Activated CD4-positive, alpha-beta T cell treated with anti-CD3 and anti-CD28 coated beads, Interleukin-2, Interleukin-4, amounts not matched to agents 100 ng/mL and 50 ng/mL, durations not matched to agents 16 hours and 8 hours (primary cell): ENCODE data around the gene DOP1A.
"Not testable (repeated sequence)": the region's sequence is repeated elsewhere in the genome, so short reads cannot be mapped to it uniquely, and the experiment has no call there.

Experiments
- DNase-seq: peaks from one replicate; pipeline ENCODE4 v3.0.0-alpha.2; 2020; ENCODE audit warnings: low spot score

The DOP1A gene

DNA sequence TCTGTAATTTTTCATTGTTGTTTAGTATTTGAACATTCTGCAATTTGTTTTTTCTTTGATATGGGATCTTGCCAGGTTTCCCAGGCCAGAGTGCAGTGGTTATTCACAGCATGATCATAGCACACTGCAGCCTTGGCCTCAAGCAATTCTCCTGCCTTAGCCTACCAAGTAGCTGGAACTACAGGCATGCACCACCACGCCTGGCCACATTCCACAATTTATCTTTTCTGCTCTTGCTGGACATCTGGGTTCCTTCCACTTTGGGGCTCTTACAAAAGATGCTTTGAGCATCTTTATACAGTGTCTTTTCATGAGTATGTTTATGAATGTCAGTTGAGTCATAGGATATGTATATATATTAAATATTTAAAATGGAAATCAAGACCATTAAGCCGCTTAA is 83.6 kb downstream of the DOP1A start:
- no peak for DNase-seq

- no peak for DNase-seq
Measured at GRCh38 chr6:83152913-83153312, 85.4 kb downstream of the DOP1A start.

GRCh38 chr6:83153883-83154521 is 86.5 kb downstream of the DOP1A start:
- DNase-seq: no peak

- no peak for DNase-seq
Measured at GRCh38 chr6:83155794-83156193, 88.3 kb downstream of the DOP1A start.

DNA sequence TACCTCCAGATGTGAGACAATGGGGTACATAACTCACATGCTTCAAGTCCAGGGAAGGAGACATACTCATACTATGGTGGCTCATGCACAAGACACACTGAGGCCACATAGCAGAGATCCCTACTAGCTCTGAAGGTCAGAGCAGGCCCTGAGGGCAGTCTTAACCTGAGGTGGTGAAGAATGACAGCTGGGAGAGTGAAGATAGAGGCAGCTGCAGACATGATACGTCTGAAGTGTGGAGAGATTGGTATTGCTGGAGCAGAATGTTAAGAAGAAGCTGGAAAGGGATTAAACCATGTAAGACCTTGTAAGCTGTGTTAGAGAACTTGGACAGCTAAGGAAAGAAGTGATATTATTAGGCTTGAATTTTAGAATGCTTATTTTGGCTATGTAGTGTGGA is 92.7 kb downstream of the DOP1A start:
- no peak for DNase-seq

DNA sequence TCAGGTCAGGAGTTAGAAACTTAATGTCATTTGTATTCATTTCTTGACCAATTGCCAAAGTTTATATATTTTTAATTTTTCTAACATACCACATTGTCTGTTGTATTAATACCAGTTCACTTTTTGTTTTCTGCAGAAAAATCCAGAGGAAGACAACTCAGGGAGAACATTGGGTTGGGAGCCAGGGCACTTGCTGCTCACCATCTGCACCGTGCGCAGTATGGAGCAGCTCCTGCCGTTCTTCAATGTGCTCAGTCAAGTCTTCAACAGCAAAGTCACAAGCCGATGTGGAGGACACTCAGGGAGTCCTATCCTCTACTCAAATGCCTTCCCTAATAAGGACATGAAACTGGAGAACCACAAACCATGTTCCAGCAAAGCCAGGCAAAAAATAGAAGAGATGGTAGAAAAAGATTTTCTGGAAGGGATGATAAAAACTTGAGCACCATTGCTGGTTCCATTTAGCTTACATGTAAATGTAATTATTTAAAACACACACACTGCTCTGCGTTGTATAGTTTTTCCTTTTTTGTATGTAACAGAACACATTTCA is 100.3 kb downstream of the DOP1A start:
- no peak for DNase-seq

- no peak for DNase-seq
Measured at GRCh38 chr6:83168556-83168955, 101.1 kb downstream of the DOP1A start.

GRCh38 chr6:83169106-83169505 is 101.6 kb downstream of the DOP1A start:
- no peak for DNase-seq

DNA sequence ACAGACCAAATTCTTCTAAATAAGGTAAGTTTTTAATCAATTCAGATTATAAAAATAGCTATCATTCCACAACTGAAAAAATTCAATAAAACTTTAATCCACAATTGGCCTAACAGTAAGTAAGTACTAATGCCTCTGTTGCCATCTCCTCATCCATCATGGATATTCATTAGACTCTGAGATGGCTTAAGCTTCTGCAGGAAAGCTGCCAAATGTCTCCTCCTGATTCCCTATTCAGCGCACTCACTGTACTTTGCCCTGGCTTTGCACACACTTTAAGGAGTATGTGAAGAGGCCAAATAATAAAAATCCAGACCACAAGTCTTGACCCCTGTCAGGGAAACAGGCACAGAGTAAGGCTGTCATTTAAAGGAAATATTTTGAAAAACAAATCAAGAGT is 102.0 kb downstream of the DOP1A start:
- DNase-seq: no peak

DNA sequence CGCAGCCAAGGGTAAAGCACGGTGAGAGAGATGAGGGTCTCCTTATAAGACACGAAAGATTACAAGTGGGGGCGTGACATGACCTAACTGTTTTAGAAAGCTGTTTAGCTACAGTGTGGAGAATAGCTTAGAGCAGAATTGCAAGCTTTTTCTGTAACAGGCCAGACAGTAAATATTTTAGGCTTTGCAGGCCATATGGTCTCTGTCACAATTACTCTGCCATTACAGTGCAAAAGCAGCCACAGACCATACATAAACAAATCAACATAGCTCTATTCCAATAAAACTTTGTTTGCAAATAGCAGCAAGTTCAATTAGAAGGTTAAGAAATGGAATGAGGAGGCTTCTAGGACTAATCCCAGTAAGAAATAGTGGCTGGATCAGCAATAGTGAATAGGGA is 108.8 kb downstream of the DOP1A start:
- DNase-seq: no peak

DNA sequence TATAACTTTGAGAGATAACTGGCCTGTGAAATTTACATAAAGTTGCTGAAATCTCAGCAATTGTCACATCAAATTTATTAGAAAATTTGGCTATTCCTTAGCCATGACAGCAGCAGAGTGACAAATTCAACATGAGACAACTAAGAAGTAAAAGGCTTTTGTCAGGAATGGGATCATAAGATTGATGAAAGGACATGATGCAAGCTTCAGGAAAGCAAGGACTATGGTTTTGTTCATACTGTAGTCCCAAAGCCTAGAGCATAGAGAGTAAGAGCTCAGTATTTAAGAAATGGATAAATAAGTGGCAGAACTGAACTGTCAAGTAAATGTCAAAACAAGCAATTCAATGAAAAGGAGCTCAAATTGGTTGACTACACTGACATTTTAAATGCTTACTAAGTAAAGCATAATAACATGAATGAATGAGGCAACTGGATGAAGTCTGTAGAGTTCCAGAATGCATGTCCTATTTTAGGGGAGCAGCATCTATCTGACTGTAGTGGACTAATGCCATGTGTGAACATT is 113.0 kb downstream of the DOP1A start:
- no peak for DNase-seq

DNA sequence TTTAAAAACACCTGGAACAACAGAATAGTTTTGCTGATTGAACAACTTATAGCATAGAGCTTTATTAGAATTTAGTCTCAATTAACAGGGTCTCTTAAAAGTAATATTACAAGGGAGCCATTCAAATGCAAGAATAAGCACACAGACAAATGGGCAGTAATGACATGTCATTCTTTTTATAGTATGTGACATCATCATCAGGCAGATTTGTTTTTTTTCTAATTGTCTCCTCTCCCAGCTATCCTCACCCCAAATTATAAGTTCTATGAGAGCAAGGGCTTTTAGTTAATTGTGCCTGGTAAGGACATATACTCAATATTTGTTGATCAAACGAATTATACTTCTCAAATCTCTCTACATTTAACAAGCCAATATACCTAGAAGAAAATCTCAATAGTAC is 114.6 kb downstream of the DOP1A start:
- no peak for DNase-seq

DNA sequence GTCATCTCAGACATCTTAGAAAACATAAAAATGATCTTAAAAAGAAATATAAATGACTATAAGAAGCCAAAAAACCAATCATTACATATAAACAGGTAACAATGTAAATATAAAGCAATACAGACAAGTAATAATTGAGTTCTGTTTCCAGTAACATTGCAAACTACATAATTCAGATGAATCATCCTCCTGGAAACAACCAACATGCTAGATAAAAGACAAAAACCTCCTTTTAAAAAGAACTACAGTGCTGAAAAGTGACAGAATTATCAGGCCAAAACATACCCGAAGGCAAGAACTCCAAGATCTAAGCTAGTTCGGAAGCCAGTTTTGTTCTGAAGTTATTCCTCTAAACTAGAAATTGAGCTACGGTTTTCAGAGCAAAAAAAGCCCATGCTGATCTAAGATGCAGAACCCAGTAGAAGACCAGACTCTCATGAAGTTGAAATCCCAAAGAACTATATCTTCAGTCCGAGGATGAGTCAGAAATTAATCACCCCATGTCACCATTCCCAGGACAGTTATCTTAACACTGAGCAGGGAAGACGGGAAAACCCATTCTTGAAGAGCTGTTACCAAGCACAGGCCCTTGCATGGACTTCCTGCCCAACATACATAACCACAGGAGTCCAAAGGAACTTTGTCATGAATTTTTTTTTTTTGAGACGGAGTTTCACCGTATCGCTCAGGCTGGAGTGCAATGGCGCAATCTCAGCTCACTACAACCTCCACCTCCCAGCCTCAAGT is 115.8 kb downstream of the DOP1A start:
- no peak for DNase-seq

- DNase-seq: no peak
Measured at GRCh38 chr6:83185096-83185495, 117.6 kb downstream of the DOP1A start.

DNA sequence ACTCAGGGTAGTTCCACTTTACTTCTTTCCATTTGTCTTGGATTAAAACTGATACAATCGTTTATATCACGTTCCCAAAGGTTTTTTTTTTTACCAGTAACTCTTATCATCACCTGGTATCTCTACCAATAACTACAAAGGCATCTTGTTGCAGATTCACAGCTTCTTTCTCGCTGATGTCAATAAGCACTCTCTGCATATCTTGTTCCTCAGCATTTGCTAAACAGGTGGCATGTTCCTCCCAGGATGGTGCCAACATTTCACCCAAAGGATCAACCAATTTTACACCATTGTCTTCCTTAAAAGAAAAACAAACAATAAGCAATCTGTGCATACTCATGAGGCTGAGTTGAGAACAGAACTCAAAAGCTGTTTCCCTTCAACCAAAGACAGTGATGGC is 121.0 kb downstream of the DOP1A start:
- no peak for DNase-seq

DNA sequence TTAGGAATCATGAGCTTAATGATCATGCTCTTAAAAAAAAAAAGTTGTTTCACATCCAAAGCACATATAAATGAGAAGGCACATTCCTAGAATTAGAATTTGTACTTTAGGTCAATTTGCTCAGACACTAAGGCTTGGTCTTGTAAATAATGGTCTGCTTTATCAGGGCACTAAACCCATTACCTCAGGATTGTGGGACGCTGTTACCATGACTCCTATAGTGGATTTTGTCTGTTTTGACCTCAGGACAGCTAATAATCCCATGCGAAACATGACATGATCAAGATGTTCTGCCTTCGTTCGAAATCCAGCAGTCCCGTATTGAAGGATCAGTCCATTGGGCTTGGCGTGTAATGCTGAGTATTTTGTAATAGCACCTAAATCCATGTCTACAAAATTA is 123.2 kb downstream of the DOP1A start:
- DNase-seq: no peak

- not testable (repeated sequence) for DNase-seq
Measured at GRCh38 chr6:83191974-83192373, 124.5 kb downstream of the DOP1A start.

GRCh38 chr6:83192456-83192855 is 125.0 kb downstream of the DOP1A start:
- no peak for DNase-seq

DNA sequence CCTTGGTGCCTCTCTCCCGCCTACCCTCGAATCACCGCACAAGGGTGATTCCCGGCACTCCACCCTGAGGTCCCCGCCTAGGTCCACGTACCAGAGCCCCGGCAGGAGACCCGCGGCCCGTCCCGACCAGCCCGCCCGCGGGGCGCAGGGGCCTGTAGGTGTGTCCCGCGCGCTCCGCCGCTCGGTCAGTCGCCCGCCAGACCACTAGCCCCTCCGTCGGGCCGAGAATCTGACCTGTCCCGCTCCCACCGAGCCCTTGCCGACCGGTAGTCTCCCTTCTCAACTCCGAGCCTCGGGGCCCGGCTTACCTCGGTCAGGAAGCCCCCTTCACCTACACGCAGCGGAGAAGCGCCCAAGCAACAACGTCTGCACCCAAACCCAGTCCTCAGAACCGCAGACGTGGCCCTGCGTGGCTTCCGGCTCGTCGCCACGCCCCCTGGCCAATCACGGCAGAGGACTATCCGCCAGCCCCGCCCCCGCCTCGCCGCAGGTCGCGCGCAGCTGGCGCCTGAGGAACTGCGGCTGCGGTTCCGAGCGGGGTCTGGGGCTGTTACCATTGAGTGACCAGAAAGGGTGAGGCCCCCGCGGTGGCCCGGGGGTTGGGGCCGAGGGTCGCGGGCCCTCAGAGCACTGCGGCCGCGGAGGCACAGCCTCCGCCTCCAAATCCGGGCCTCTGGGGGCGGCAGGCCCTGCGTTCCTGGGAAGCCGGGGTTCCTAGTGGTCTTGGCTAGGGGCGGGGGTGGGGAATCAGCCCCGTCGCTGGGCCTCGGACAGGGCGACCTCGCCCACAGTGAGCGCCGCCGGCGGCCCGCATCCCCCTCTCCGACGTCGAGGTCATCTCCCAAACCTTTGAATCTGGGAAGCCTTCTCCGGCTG is 125.6 kb downstream of the DOP1A start, which contains the start of the genes PGM3 and RWDD2A:
PGM3 (minus strand) TSS at position 395 of the 876 bp plus-strand sequence. CDS start 2,253 bp downstream, outside the sequence.
RWDD2A (plus strand) TSS at position 487 of the 876 bp plus-strand sequence. CDS start 1,095 bp downstream, outside the sequence.
- peak; percentile 86 for DNase-seq

- DNase-seq: no peak
Measured at GRCh38 chr6:83193747-83194566, 126.5 kb downstream of the DOP1A start.
